KMS-11 (cell line): ENCODE data around the gene RARB.

Experiments used
- H2AFZ ChIP-seq: fragments of 200-600 bp; sonication (generic); 2 replicates; pipeline ENCODE4 v1.6.1; 2016; ENCODE audit warnings: antibody characterized with exemption, mixed run types, low read depth
- H3K27ac ChIP-seq: fragments of 200-600 bp; sonication (generic); 2 replicates; pipeline ENCODE4 v1.6.1; 2016; ENCODE audit warnings: mild to moderate bottlenecking, mixed run types
- H3K27me3 ChIP-seq: fragments of 200-600 bp; sonication (generic); 2 replicates; pipeline ENCODE4 v1.6.1; 2017; ENCODE audit warnings: mild to moderate bottlenecking, low read depth, mixed run types, moderate library complexity; ENCODE audit not compliant: insufficient read depth
- H3K36me3 ChIP-seq: fragments of 200-600 bp; sonication (generic); 2 replicates; pipeline ENCODE4 v1.6.1; 2017; ENCODE audit warnings: mild to moderate bottlenecking, mixed run types; ENCODE audit not compliant: insufficient read depth
- H3K4me1 ChIP-seq: fragments of 200-600 bp; sonication (generic); 2 replicates; pipeline ENCODE4 v1.6.1; 2016; ENCODE audit warnings: mild to moderate bottlenecking, low read depth, mixed run types; ENCODE audit not compliant: poor library complexity, severe bottlenecking
- H3K4me2 ChIP-seq: fragments of 200-600 bp; sonication (generic); 2 replicates; pipeline ENCODE4 v1.7.0; 2016; ENCODE audit warnings: mild to moderate bottlenecking, mixed run types
- H3K4me3 ChIP-seq: fragments of 200-600 bp; sonication (generic); IDR thresholded peaks from 2 replicates; pipeline ENCODE4 v1.6.1; 2017; ENCODE audit warnings: low read depth, low read length, mixed read lengths; ENCODE audit not compliant: insufficient read depth
- H3K79me2 ChIP-seq: fragments of 200-600 bp; sonication (generic); 2 replicates; pipeline ENCODE4 v1.6.1; 2016; ENCODE audit warnings: low read depth, mixed run types; ENCODE audit not compliant: insufficient read depth
- H3K9ac ChIP-seq: fragments of 200-600 bp; sonication (generic); 2 replicates; pipeline ENCODE4 v1.6.1; 2016; ENCODE audit warnings: mild to moderate bottlenecking, mixed run types
- H4K20me1 ChIP-seq: fragments of 200-600 bp; sonication (generic); 2 replicates; pipeline ENCODE4 v1.6.1; 2016; ENCODE audit warnings: mild to moderate bottlenecking, mixed run types; ENCODE audit not compliant: insufficient read depth
- CTCF ChIP-seq: fragments of 200-600 bp; sonication (generic); conservative IDR thresholded peaks from 2 replicates; pipeline ENCODE4 v1.6.1; 2017; ENCODE audit warnings: low read depth, mild to moderate bottlenecking, antibody characterized with exemption, low read length, moderate library complexity, mixed read lengths

RARB gene

GRCh38 chr3:25427942-25428788 lies at the start of gene RARB:
Gene RARB (plus strand): TSS chr3:25428263. CDS start chr3:25428732, 469 bp downstream.
- Histone ChIP-seq H3K4me3 (no peak within 1 kb of the TSS), H3K79me2 (no peaks in the 10 kb centered on the region), H4K20me1 (no peaks in the 10 kb centered on the region), H3K36me3 (no peaks in the 10 kb centered on the region), H2AFZ (no peak within 1 kb of the TSS), H3K4me1 (no peaks in the 10 kb centered on the region), H3K4me2 (no peak within 1 kb of the TSS), H3K27ac (no peak within 1 kb of the TSS), H3K27me3 (no peaks in the 10 kb centered on the region), H3K9ac (no peak within 1 kb of the TSS)
- no peak for TF ChIP-seq CTCF

- Histone ChIP-seq H3K27me3 (no peaks in the 10 kb centered on the region), H3K4me1 (no peaks in the 10 kb centered on the region), H3K79me2 (no peaks in the 10 kb centered on the region), H3K4me3 (no peak overlapping the region), H3K27ac (no peak overlapping the region), H4K20me1 (no peaks in the 10 kb centered on the region), H3K9ac (no peak overlapping the region), H2AFZ (no peak overlapping the region), H3K4me2 (no peak overlapping the region), H3K36me3 (no peaks in the 10 kb centered on the region)
- TF ChIP-seq CTCF = no peak
These were observed 49.2 kb upstream of the RARB start for GRCh38 chr3:25378786-25379311.

- Histone ChIP-seq H3K36me3 (no peaks in the 10 kb centered on the region), H3K4me2 (no peak overlapping the region), H3K4me3 (no peak overlapping the region), H2AFZ (no peak overlapping the region), H4K20me1 (no peaks in the 10 kb centered on the region), H3K79me2 (no peaks in the 10 kb centered on the region), H3K4me1 (no peaks in the 10 kb centered on the region), H3K27ac (no peak overlapping the region), H3K27me3 (no peaks in the 10 kb centered on the region), H3K9ac (no peak overlapping the region)
- TF ChIP-seq CTCF = no peak
These were observed 47.8 kb upstream of the RARB start for GRCh38 chr3:25380222-25380739.

GRCh38 chr3:25381083-25381482 lies 47.0 kb upstream of the RARB start:
- H3K4me2 ChIP-seq = no peak overlapping the region
- H3K27ac ChIP-seq = no peak overlapping the region
- H3K36me3 ChIP-seq = no peaks in the 10 kb centered on the region
- no peak overlapping the region for H3K9ac ChIP-seq
- no peaks in the 10 kb centered on the region for H3K79me2 ChIP-seq
- no peaks in the 10 kb centered on the region for H3K4me1 ChIP-seq
- H4K20me1 ChIP-seq = no peaks in the 10 kb centered on the region
- H2AFZ ChIP-seq = no peak overlapping the region
- H3K27me3 ChIP-seq = no peaks in the 10 kb centered on the region
- no peak overlapping the region for H3K4me3 ChIP-seq
- no peak for TF ChIP-seq CTCF
